H1 (cell line): ENCODE measurements around the gene RBFA. TPM values are rescaled to one million over a fixed set of nuclear protein-coding genes. Genes with fewer than 3 reads are reported as not detected.

Experiments
- CTCF ChIA-PET: fragments of 300-600 bp; sonication (Branson Sonifier 250); formaldehyde crosslinking; loops from one replicate; lab custom pipeline; 2021; ENCODE audit not compliant: partially characterized antibody; lab: Charles Lee
- POLR2A ChIA-PET: fragments of 300-600 bp; sonication (Branson Sonifier 250); formaldehyde crosslinking; loops from one replicate; lab custom pipeline; 2021; ENCODE audit warnings: inconsistent platforms; ENCODE audit not compliant: partially characterized antibody; lab: Charles Lee
- DNase-seq, 2 experiments: peaks; one replicate each; pipeline versions ENCODE4 v3.0.0 to v3.0.0-alpha.2; 2010 to 2022; ENCODE audit warnings: low spot score in 2 of 2, low read depth in 1 of 2, mixed read lengths in 1 of 2
- FAIRE-seq: peaks from 2 replicates; lab custom pipeline; 2011; peaks lifted over from hg19 to GRCh38; lab: Jason Lieb, UNC
- H2AFZ ChIP-seq: 2 replicates; pipeline ENCODE4 v1.8.1; 2012; ENCODE audit warnings: low read length, inconsistent platforms
- H2AK5ac ChIP-seq: 2 replicates; pipeline ENCODE4 v1.6.1; 2013; ENCODE audit warnings: low read depth, low read length
- H2BK120ac ChIP-seq: replicated peaks from 2 replicates; pipeline ENCODE3; 2013; ENCODE audit warnings: low read depth, low read length, inconsistent platforms
- H2BK12ac ChIP-seq: 2 replicates; pipeline ENCODE4 v1.6.1; 2013; ENCODE audit warnings: low read depth, low read length
- H2BK15ac ChIP-seq: 2 replicates; pipeline ENCODE4 v1.6.1; 2013; ENCODE audit warnings: low read length
- H2BK20ac ChIP-seq: 2 replicates; pipeline ENCODE4 v1.6.1; 2013; ENCODE audit warnings: low read length
- H2BK5ac ChIP-seq: 2 replicates; pipeline ENCODE4 v1.6.1; 2013; ENCODE audit warnings: low read depth, low read length
- H3K14ac ChIP-seq: 2 replicates; pipeline ENCODE4 v1.6.1; 2013; ENCODE audit warnings: inconsistent platforms; ENCODE audit not compliant: insufficient read length
- H3K18ac ChIP-seq: 2 replicates; pipeline ENCODE4 v1.6.1; 2013; ENCODE audit warnings: low read length; ENCODE audit errors: extremely low read depth
- H3K23ac ChIP-seq: 2 replicates; pipeline ENCODE4 v1.6.1; 2013; ENCODE audit warnings: inconsistent platforms; ENCODE audit not compliant: insufficient read length
- H3K23me2 ChIP-seq: 2 replicates; pipeline ENCODE4 v1.6.1; 2013; ENCODE audit warnings: low read depth, low read length
- H3K27ac ChIP-seq: 2 replicates; pipeline ENCODE4 v1.6.1; 2011; ENCODE audit warnings: low read depth, low read length, inconsistent platforms
- H3K27me3 ChIP-seq, 4 experiments: replicated peaks in 1 of 4; 1 replicate in 1 of 4; 2 replicates in 3 of 4; pipeline versions ENCODE4 v1.6.1 to v1.8.1; 2011 to 2013; ENCODE audit warnings: low read length in 3 of 4, mild to moderate bottlenecking in 3 of 4, inconsistent platforms in 2 of 4, mixed read lengths in 2 of 4, moderate library complexity in 1 of 4; ENCODE audit not compliant: control insufficient read depth in 3 of 4, insufficient read depth in 3 of 4; ENCODE audit errors: extremely low read depth in 1 of 4
- H3K36me3 ChIP-seq, 4 experiments: 2 replicates each; pipeline versions ENCODE4 v1.6.1 to v1.8.1; 2011 to 2013; ENCODE audit warnings: mild to moderate bottlenecking in 4 of 4, low read length in 3 of 4, moderate library complexity in 2 of 4, control low read depth in 1 of 4, inconsistent platforms in 1 of 4; ENCODE audit not compliant: insufficient read depth in 4 of 4, control insufficient read depth in 2 of 4
- H3K4ac ChIP-seq: replicated peaks from 2 replicates; pipeline ENCODE3; 2013; ENCODE audit warnings: low read length, low read depth, mixed read lengths, inconsistent platforms; ENCODE audit not compliant: insufficient read length
- H3K4me1 ChIP-seq, 4 experiments: replicated peaks in 1 of 4; 1 replicate in 1 of 4; 2 replicates in 3 of 4; pipeline versions ENCODE4 v1.6.1 to v1.8.1; 2011 to 2013; ENCODE audit warnings: low read length in 3 of 4, inconsistent platforms in 2 of 4, mixed read lengths in 1 of 4; ENCODE audit not compliant: insufficient read depth in 4 of 4, control insufficient read depth in 3 of 4
- H3K4me2 ChIP-seq, 2 experiments: 2 replicates each; pipeline versions ENCODE4 v1.6.1 to v1.8.1; 2011 to 2013; ENCODE audit warnings: low read depth in 2 of 2, low read length in 2 of 2, control low read depth in 1 of 2, inconsistent platforms in 1 of 2, mild to moderate bottlenecking in 1 of 2; ENCODE audit not compliant: insufficient read depth in 1 of 2
- H3K4me3 ChIP-seq, 4 experiments: fragments of 200-600, 300-600 bp in 1 of 4; sonication (generic), shearing (Covaris generic), sonication (Bioruptor Twin) in 1 of 4; 2 replicates each; pipeline versions ENCODE4 v1.5.1 to v1.8.1; 2011 to 2016; ENCODE audit warnings: low read length in 4 of 4, low read depth in 3 of 4, control low read depth in 2 of 4, inconsistent platforms in 2 of 4, mild to moderate bottlenecking in 2 of 4, mixed read lengths in 1 of 4, moderate library complexity in 1 of 4; ENCODE audit not compliant: insufficient read depth in 2 of 4; ENCODE audit errors: extremely low read depth in 1 of 4
- H3K56ac ChIP-seq: replicated peaks from 2 replicates; pipeline ENCODE3; 2013; ENCODE audit warnings: low read depth, mild to moderate bottlenecking, mixed read lengths, low read length, inconsistent platforms; ENCODE audit not compliant: insufficient read length
- H3K79me1 ChIP-seq: 2 replicates; pipeline ENCODE4 v1.6.1; 2013; ENCODE audit warnings: low read depth, low read length, control low read depth
- H3K79me2 ChIP-seq, 2 experiments: 2 replicates each; pipeline versions ENCODE4 v1.6.1 to v1.8.1; 2012 to 2013; ENCODE audit warnings: low read length in 2 of 2, mild to moderate bottlenecking in 2 of 2, inconsistent platforms in 1 of 2; ENCODE audit not compliant: insufficient read depth in 2 of 2, control insufficient read depth in 1 of 2
- H3K9ac ChIP-seq, 4 experiments: replicated peaks in 1 of 4; 1 replicate in 1 of 4; 2 replicates in 3 of 4; pipeline versions ENCODE4 v1.6.1 to v1.8.1; 2011 to 2013; ENCODE audit warnings: low read depth in 3 of 4, low read length in 3 of 4, control low read depth in 2 of 4, mild to moderate bottlenecking in 2 of 4, moderate library complexity in 2 of 4, inconsistent platforms in 1 of 4; ENCODE audit errors: extremely low read depth in 1 of 4
- H3K9me3 ChIP-seq, 2 experiments: 2 replicates each; pipeline versions ENCODE4 v1.6.1 to v1.8.1; 2012 to 2013; ENCODE audit warnings: mild to moderate bottlenecking in 2 of 2, moderate library complexity in 2 of 2, control low read depth in 1 of 2, inconsistent platforms in 1 of 2, low read depth in 1 of 2, low read length in 1 of 2, mixed read lengths in 1 of 2; ENCODE audit not compliant: insufficient read depth in 2 of 2
- H4K20me1 ChIP-seq, 2 experiments: replicated peaks in 1 of 2; 2 replicates each; pipeline versions ENCODE3 to v1.8.1; 2011 to 2013; ENCODE audit warnings: inconsistent platforms in 2 of 2, low read length in 2 of 2, mild to moderate bottlenecking in 1 of 2; ENCODE audit not compliant: insufficient read depth in 2 of 2, control insufficient read depth in 1 of 2
- H4K5ac ChIP-seq: 2 replicates; pipeline ENCODE4 v1.6.1; 2013; ENCODE audit warnings: low read length, low read depth, mixed read lengths, inconsistent platforms; ENCODE audit not compliant: insufficient read length
- H4K8ac ChIP-seq: 2 replicates; pipeline ENCODE4 v1.8.0; 2013; ENCODE audit warnings: mild to moderate bottlenecking, moderate library complexity, low read length, inconsistent platforms; ENCODE audit not compliant: insufficient read depth; ENCODE audit errors: extremely low read depth
- H4K91ac ChIP-seq: replicated peaks from 2 replicates; pipeline ENCODE3; 2013; ENCODE audit warnings: low read length, mixed read lengths, inconsistent platforms; ENCODE audit not compliant: insufficient read length
- ASH2L ChIP-seq: fragments of 200-600, 300-600 bp; sonication (generic); IDR thresholded peaks from one replicate; pipeline ENCODE4 v1.7.1; 2017; ENCODE audit warnings: low read length
- BRCA1 ChIP-seq: IDR thresholded peaks from 2 replicates; pipeline ENCODE4 v1.6.1; 2012; ENCODE audit warnings: low read depth, low read length, improper control_type of control experiment
- CTBP2 ChIP-seq: IDR thresholded peaks from 2 replicates; pipeline ENCODE4 v1.7.0; 2011; ENCODE audit warnings: borderline replicate concordance, mild to moderate bottlenecking, moderate library complexity, mixed read lengths, low read length; ENCODE audit not compliant: insufficient read depth, insufficient read length
- EGR1 ChIP-seq: IDR thresholded peaks from 2 replicates; pipeline ENCODE4 v1.6.1; 2011; ENCODE audit warnings: low read depth, low read length, borderline replicate concordance
- HDAC6 ChIP-seq: IDR thresholded peaks from one replicate; pipeline ENCODE4 v1.7.1; 2012; ENCODE audit warnings: low read depth, mild to moderate bottlenecking, inconsistent platforms, low read length, moderate library complexity
- JUN ChIP-seq: IDR thresholded peaks from 2 replicates; pipeline ENCODE4 v1.6.1; 2011; ENCODE audit warnings: low read depth, mild to moderate bottlenecking, improper control_type of control experiment, low read length
- NRF1 ChIP-seq: IDR thresholded peaks from 2 replicates; pipeline ENCODE4 v1.6.1; 2011; ENCODE audit warnings: mild to moderate bottlenecking, low read depth, low read length, improper control_type of control experiment
- POLR2A ChIP-seq, 2 experiments: IDR thresholded peaks; 1 replicate in 1 of 2; 2 replicates in 1 of 2; pipeline ENCODE4 v1.6.1; 2011; ENCODE audit warnings: low read depth in 2 of 2, low read length in 2 of 2, mild to moderate bottlenecking in 2 of 2; ENCODE audit errors: control extremely low read depth in 1 of 2
- POU5F1 ChIP-seq: IDR thresholded peaks from 2 replicates; pipeline ENCODE4 v1.6.1; 2011; ENCODE audit warnings: low read depth, mild to moderate bottlenecking, low read length, moderate library complexity
- RAD21 ChIP-seq, 2 experiments: IDR thresholded peaks in 1 of 2; conservative IDR thresholded peaks in 1 of 2; 2 replicates each; pipeline ENCODE4 v1.6.1; 2011; ENCODE audit warnings: low read depth in 2 of 2, low read length in 2 of 2, improper control_type of control experiment in 1 of 2, inconsistent platforms in 1 of 2, mild to moderate bottlenecking in 1 of 2, moderate library complexity in 1 of 2
- RBBP5 ChIP-seq: IDR thresholded peaks from 2 replicates; pipeline ENCODE4 v1.7.1; 2012; ENCODE audit warnings: low read depth, mild to moderate bottlenecking, inconsistent platforms, low read length, moderate library complexity, borderline replicate concordance
- SAP30 ChIP-seq: fragments of 300-600 bp; sonication (generic); IDR thresholded peaks from 2 replicates; pipeline ENCODE4 v1.7.1; 2012; ENCODE audit warnings: low read length, moderate library complexity, mild to moderate bottlenecking, inconsistent platforms; ENCODE audit not compliant: insufficient read depth, insufficient replicate concordance
- SRF ChIP-seq: IDR thresholded peaks from 2 replicates; pipeline ENCODE4 v1.6.1; 2011; ENCODE audit warnings: mild to moderate bottlenecking, low read depth, low read length, moderate library complexity
- WGBS, 2 experiments: shearing (Covaris generic) in 1 of 2; methylation state at CpG; one replicate each; pipeline versions ENCODE4 v1.1.6 to v1.1.7; 2013 to 2015; ENCODE audit warnings: low lambda C conversion rate in 2 of 2, mixed read lengths in 2 of 2, inconsistent platforms in 1 of 2, low coverage in 1 of 2, missing lambda C conversion rate in 1 of 2; ENCODE audit not compliant: insufficient replicate concordance in 2 of 2, insufficient coverage in 1 of 2, insufficient read length in 1 of 2; ENCODE audit errors: extremely low coverage in 1 of 2, missing lambda C conversion rate in 1 of 2; 5-methylcytosine and 5-hydroxymethylcytosine counted together
- polyA plus RNA-seq, 7 experiments: library from polyadenylated mRNA; depleted of rRNA in 3 of 7; stranded (reverse) in 5 of 7; unstranded in 2 of 7; fragments of >200 nt in 5 of 7; fragments of 200-250 nt in 2 of 7; gene quantifications; 1 replicate in 5 of 7; 2 replicates in 1 of 7; 4 replicates in 1 of 7; pipeline versions ENCODE4 v1.2.1 to v1.2.3, GENCODE V29; 2011 to 2013; ENCODE audit warnings: missing spikeins in 2 of 7, mixed read lengths in 2 of 7
- total RNA-seq: library from RNA; stranded (reverse); fragmentation: NEBNext Ultra II Directional; extraction: Animal tissue kit (Norgen Biotek cat#: 25700); gene quantifications from 2 replicates; pipeline ENCODE4 v1.2.1, GENCODE V29; 2021
- TF ChIP-seq, protein P1 (sequence below): IDR thresholded peaks from 2 replicates; pipeline ENCODE4 v1.6.1; 2011; ENCODE audit warnings: low read depth, mild to moderate bottlenecking, low read length; ENCODE audit not compliant: insufficient read depth

RBFA gene
- total and polyA plus RNA-seq, 2 of the 8 experiments (the other 6 are each of a cell fraction or from before 2014, with no cell fraction given) = 19.2 to 29.5 TPM

- no peak overlapping the region for H2BK12ac ChIP-seq
- no peak overlapping the region for H2BK15ac ChIP-seq
- H3K36me3 ChIP-seq = peaks cover 1 to 10% (median 4%) of the 10 kb centered on the region in 4 experiments; a peak in 5 of 8 replicates
- no peak overlapping the region for H2BK120ac ChIP-seq
- H3K79me2 ChIP-seq = peaks cover 0 to 13% of the 10 kb centered on the region in 2 experiments; a peak in 3 of 4 replicates
- no peak overlapping the region for H3K4me2 ChIP-seq
- CTCF ChIA-PET = interaction anchor here (0.6 to 1.5 kb wide), 6 partner anchors 14 to 216 kb away, joined by 3 to 4 read pairs (median 4); partner anchors contain the start of gene HSBP1L1
- no peak overlapping the region for H3K4ac ChIP-seq
- no peak overlapping the region for H3K18ac ChIP-seq
- H4K91ac ChIP-seq = no peak overlapping the region
- H2AK5ac ChIP-seq = no peak overlapping the region
- no peak overlapping the region for H2AFZ ChIP-seq
- no peak overlapping the region for H3K14ac ChIP-seq
- no peak overlapping the region for H2BK20ac ChIP-seq
- H3K9ac ChIP-seq = no peak overlapping the region
- no peaks in the 10 kb centered on the region for H3K27me3 ChIP-seq
- no peak overlapping the region for H4K8ac ChIP-seq
- H3K23ac ChIP-seq = no peak overlapping the region
- H3K27ac ChIP-seq = no peak overlapping the region
- H2BK5ac ChIP-seq = no peak overlapping the region
- no peaks in the 10 kb centered on the region for H3K9me3 ChIP-seq
- POLR2A ChIA-PET = no interaction called here
- H3K56ac ChIP-seq = no peak overlapping the region
- no peaks in the 10 kb centered on the region; the same call in 1 of the 2 replicates for H3K79me1 ChIP-seq
- H3K4me3 ChIP-seq = no peak overlapping the region
- H3K4me1 ChIP-seq = peaks cover 0 to 1% (median under 1%) of the 10 kb centered on the region in 4 experiments; a peak in 1 of 7 replicates
- peaks cover 0 to 11% of the 10 kb centered on the region in 2 experiments for H4K20me1 ChIP-seq
- DNase-seq = no peak
- FAIRE-seq = no peak
- no peaks in the 10 kb centered on the region for H3K23me2 ChIP-seq
- WGBS, 2 experiments = 76 to 100% methylated on average over 1 to 3 of the region's 3 CpGs
- H4K5ac ChIP-seq = no peak overlapping the region
- TF ChIP-seq SRF = no peak
- TF ChIP-seq, protein P1, sequence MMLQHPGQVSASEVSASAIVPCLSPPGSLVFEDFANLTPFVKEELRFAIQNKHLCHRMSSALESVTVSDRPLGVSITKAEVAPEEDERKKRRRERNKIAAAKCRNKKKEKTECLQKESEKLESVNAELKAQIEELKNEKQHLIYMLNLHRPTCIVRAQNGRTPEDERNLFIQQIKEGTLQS = no peak
- no peak for TF ChIP-seq RAD21 (IDR thresholded peaks at IDR 0.05 in 1 of 2, conservative IDR thresholded peaks at IDR 0.05 in 1 of 2; ENCODE audit: low read depth in 2 of 2, low read length in 2 of 2)
- TF ChIP-seq CTBP2 = no peak
- no peak for TF ChIP-seq RBBP5
- TF ChIP-seq POLR2A (IDR thresholded peaks at IDR 0.05; ENCODE audit: control extremely low read depth in 1 of 2, low read depth in 2 of 2, low read length in 2 of 2) = no peak
- TF ChIP-seq EGR1 = no peak
- TF ChIP-seq JUN = no peak
- TF ChIP-seq SAP30 = no peak
- no peak for TF ChIP-seq POU5F1
- TF ChIP-seq HDAC6 = no peak
- TF ChIP-seq NRF1 = no peak
- no peak for TF ChIP-seq BRCA1
- no peak for TF ChIP-seq ASH2L
Measured at GRCh38 chr18:80040515-80040914, 6.3 kb downstream of the RBFA start.
